Neuronal stem cell (in vitro differentiated cells): ENCODE data around the gene RDM1.

ENCODE experiments used
- DNase-seq: peaks from one replicate; pipeline ENCODE4 v3.0.0-alpha.2; 2013; ENCODE audit warnings: low spot score
- H2AFZ ChIP-seq: one replicate; pipeline ENCODE4 v1.6.1; 2013; ENCODE audit warnings: mild to moderate bottlenecking, low read length, inconsistent platforms
- H2AK5ac ChIP-seq: 2 replicates; pipeline ENCODE4 v1.6.1; 2013; ENCODE audit warnings: low read depth, mild to moderate bottlenecking, inconsistent platforms, low read length, moderate library complexity, mixed read lengths
- H2BK120ac ChIP-seq: 2 replicates; pipeline ENCODE4 v1.6.1; 2013; ENCODE audit warnings: low read depth, mild to moderate bottlenecking, inconsistent platforms, low read length, moderate library complexity, mixed read lengths
- H2BK12ac ChIP-seq: one replicate; pipeline ENCODE4 v1.6.1; 2013; ENCODE audit warnings: low read length, inconsistent platforms
- H2BK15ac ChIP-seq: 2 replicates; pipeline ENCODE4 v1.6.1; 2013; ENCODE audit warnings: mild to moderate bottlenecking, low read length, inconsistent platforms, mixed read lengths
- H2BK5ac ChIP-seq: one replicate; pipeline ENCODE4 v1.6.1; 2013; ENCODE audit warnings: inconsistent platforms, mild to moderate bottlenecking, low read length, moderate library complexity
- H3K14ac ChIP-seq: one replicate; pipeline ENCODE4 v1.6.1; 2013; ENCODE audit warnings: low read length, inconsistent platforms
- H3K18ac ChIP-seq: 2 replicates; pipeline ENCODE4 v1.6.1; 2013; ENCODE audit warnings: low read length, inconsistent platforms
- H3K23ac ChIP-seq: 2 replicates; pipeline ENCODE4 v1.6.1; 2013; ENCODE audit warnings: low read depth, mild to moderate bottlenecking, mixed read lengths, low read length, inconsistent platforms; ENCODE audit not compliant: poor library complexity
- H3K27ac ChIP-seq: replicated peaks from 3 replicates; pipeline ENCODE4 v1.5.1; 2013; ENCODE audit warnings: low read length, inconsistent platforms
- H3K27me3 ChIP-seq, 3 experiments: 2 replicates each; pipeline ENCODE4 v1.6.1; 2013; ENCODE audit warnings: low read length in 3 of 3, mild to moderate bottlenecking in 2 of 3, inconsistent platforms in 1 of 3, low read depth in 1 of 3, mixed read lengths in 1 of 3, moderate library complexity in 1 of 3; ENCODE audit not compliant: control insufficient read depth in 3 of 3, insufficient read depth in 3 of 3
- H3K36me3 ChIP-seq, 2 donors: replicated peaks in 1 of 2; 2 replicates each; pipeline ENCODE4 v1.6.1; 2013; ENCODE audit warnings: low read length in 2 of 2; ENCODE audit not compliant: control insufficient read depth in 2 of 2, insufficient read depth in 2 of 2
- H3K4ac ChIP-seq: 2 replicates; pipeline ENCODE4 v1.6.1; 2013; ENCODE audit warnings: inconsistent platforms, mild to moderate bottlenecking, low read length, moderate library complexity
- H3K4me1 ChIP-seq, 2 donors: 1 replicate in 1 of 2; 2 replicates in 1 of 2; pipeline ENCODE4 v1.6.1; 2013; ENCODE audit warnings: low read length in 2 of 2, low read depth in 1 of 2; ENCODE audit not compliant: control insufficient read depth in 2 of 2, insufficient read depth in 1 of 2
- H3K4me2 ChIP-seq: one replicate; pipeline ENCODE4 v1.6.1; 2013; ENCODE audit warnings: mild to moderate bottlenecking, low read length, inconsistent platforms; ENCODE audit not compliant: insufficient read depth, poor library complexity, severe bottlenecking
- H3K4me3 ChIP-seq, 2 donors: 2 replicates each; pipeline ENCODE4 v1.5.1; 2013; ENCODE audit warnings: low read length in 2 of 2, mild to moderate bottlenecking in 2 of 2, inconsistent platforms in 1 of 2, moderate library complexity in 1 of 2
- H3K79me1 ChIP-seq: one replicate; pipeline ENCODE4 v1.6.1; 2013; ENCODE audit warnings: low read depth, mild to moderate bottlenecking, inconsistent platforms, low read length, moderate library complexity
- H3K9ac ChIP-seq: one replicate; pipeline ENCODE4 v1.6.1; 2013; ENCODE audit warnings: mild to moderate bottlenecking, low read depth, low read length, inconsistent platforms; ENCODE audit not compliant: poor library complexity
- H3K9me3 ChIP-seq, 2 donors: replicated peaks in 1 of 2; 2 replicates each; pipeline versions ENCODE3 to v1.6.1; 2013; ENCODE audit warnings: low read length in 2 of 2, mild to moderate bottlenecking in 2 of 2, inconsistent platforms in 1 of 2, low read depth in 1 of 2, mixed read lengths in 1 of 2, moderate library complexity in 1 of 2; ENCODE audit not compliant: control insufficient read depth in 2 of 2, insufficient read depth in 1 of 2
- H4K8ac ChIP-seq: one replicate; pipeline ENCODE4 v1.6.1; 2013; ENCODE audit warnings: low read depth, mild to moderate bottlenecking, inconsistent platforms, low read length, moderate library complexity
- H4K91ac ChIP-seq: one replicate; pipeline ENCODE4 v1.6.1; 2013; ENCODE audit warnings: low read length, low read depth, mild to moderate bottlenecking, inconsistent platforms; ENCODE audit not compliant: poor library complexity
- WGBS, 2 donors: extraction: QIAGEN DNeasy Blood & Tissue Kit; methylation state at CpG; one replicate each; pipeline ENCODE4 v1.1.7; 2013; ENCODE audit warnings: missing lambda C conversion rate in 2 of 2, mixed read lengths in 1 of 2; ENCODE audit not compliant: insufficient read length in 2 of 2, insufficient replicate concordance in 1 of 2; ENCODE audit errors: extremely low coverage in 2 of 2; 5-methylcytosine and 5-hydroxymethylcytosine counted together

RDM1 gene

GRCh38 chr17:35927714-35928113, 2.9 kb downstream of the RDM1 start:
- Histone ChIP-seq H3K4me3 (no peak overlapping the region), H3K27me3 (no peaks in the 10 kb centered on the region), H3K79me1 (no peaks in the 10 kb centered on the region), H3K4me1 (peaks cover 0 to 7% of the 10 kb centered on the region in 2 donors), H3K14ac (no peak overlapping the region), H3K36me3 (peaks cover 2 to 5% of the 10 kb centered on the region in 2 donors), H2BK12ac (no peak overlapping the region), H3K9ac (no peak overlapping the region), H2AK5ac (no peak overlapping the region), H2BK15ac (no peak overlapping the region), H3K23ac (no peak overlapping the region), H3K4me2 (no peak overlapping the region), H4K91ac (no peak overlapping the region), H3K4ac (no peak overlapping the region), H3K9me3 (no peaks in the 10 kb centered on the region), H2BK5ac (no peak overlapping the region), H2AFZ (no peak overlapping the region), H4K8ac (no peak overlapping the region), H3K18ac (no peak overlapping the region), H3K27ac (no peak overlapping the region), H2BK120ac (no peak overlapping the region)
- DNase-seq = no peak

GRCh38 chr17:35923609-35924114, 6.9 kb downstream of the RDM1 start:
- no peak overlapping the region for H2BK5ac ChIP-seq
- H2AFZ ChIP-seq = no peak overlapping the region
- H3K4me3 ChIP-seq = no peak overlapping the region
- no peak for DNase-seq
- H4K8ac ChIP-seq = no peak overlapping the region
- no peak overlapping the region for H3K27ac ChIP-seq
- no peak overlapping the region for H3K18ac ChIP-seq
- peaks cover 5 to 10% of the 10 kb centered on the region in 2 donors for H3K36me3 ChIP-seq
- no peak overlapping the region for H2BK12ac ChIP-seq
- no peak overlapping the region for H2BK15ac ChIP-seq
- H3K14ac ChIP-seq = no peak overlapping the region
- H3K9ac ChIP-seq = no peak overlapping the region
- H4K91ac ChIP-seq = no peak overlapping the region
- no peak overlapping the region for H3K23ac ChIP-seq
- no peaks in the 10 kb centered on the region for H3K4me1 ChIP-seq
- no CpG with 5 or more reads among the region's 6 CpGs for WGBS, 2 donors
- no peaks in the 10 kb centered on the region for H3K9me3 ChIP-seq
- H3K27me3 ChIP-seq = no peaks in the 10 kb centered on the region
- H2AK5ac ChIP-seq = no peak overlapping the region
- no peak overlapping the region for H2BK120ac ChIP-seq
- no peak overlapping the region for H3K4ac ChIP-seq
- H3K4me2 ChIP-seq = no peak overlapping the region
- H3K79me1 ChIP-seq = no peaks in the 10 kb centered on the region

- H3K9me3 ChIP-seq = peaks cover 0 to 4% of the 10 kb centered on the region in 2 donors
- no peak overlapping the region for H4K8ac ChIP-seq
- no peaks in the 10 kb centered on the region for H3K79me1 ChIP-seq
- H2BK15ac ChIP-seq = no peak overlapping the region
- no peak overlapping the region for H2AFZ ChIP-seq
- H4K91ac ChIP-seq = no peak overlapping the region
- no peak overlapping the region for H3K4me3 ChIP-seq
- H3K4ac ChIP-seq = no peak overlapping the region
- H3K27me3 ChIP-seq = no peaks in the 10 kb centered on the region
- WGBS, 2 donors = no CpG with 5 or more reads among the region's 1 CpG
- H3K9ac ChIP-seq = no peak overlapping the region
- no peak overlapping the region for H2BK5ac ChIP-seq
- no peak overlapping the region for H3K23ac ChIP-seq
- no peak for DNase-seq
- no peaks in the 10 kb centered on the region for H3K4me1 ChIP-seq
- H3K27ac ChIP-seq = no peak overlapping the region
- no peak overlapping the region for H3K18ac ChIP-seq
- no peak overlapping the region for H2AK5ac ChIP-seq
- H3K14ac ChIP-seq = no peak overlapping the region
- no peak overlapping the region for H2BK12ac ChIP-seq
- H3K4me2 ChIP-seq = no peak overlapping the region
- peaks cover 8 to 10% of the 10 kb centered on the region in 2 donors for H3K36me3 ChIP-seq
- no peak overlapping the region for H2BK120ac ChIP-seq
Measured at GRCh38 chr17:35920229-35920628, 10.3 kb downstream of the RDM1 start.

- H3K4me1 ChIP-seq = no peaks in the 10 kb centered on the region
- no peak overlapping the region for H2BK120ac ChIP-seq
- H3K14ac ChIP-seq = no peak overlapping the region
- no peak overlapping the region for H3K4me3 ChIP-seq
- no peak overlapping the region for H3K23ac ChIP-seq
- H4K8ac ChIP-seq = no peak overlapping the region
- no peak overlapping the region for H3K4me2 ChIP-seq
- H2BK15ac ChIP-seq = no peak overlapping the region
- no peak overlapping the region for H3K9ac ChIP-seq
- WGBS, 2 donors = no CpG with 5 or more reads among the region's 3 CpGs
- no peak overlapping the region for H4K91ac ChIP-seq
- no peak overlapping the region for H3K27ac ChIP-seq
- no peak overlapping the region for H3K4ac ChIP-seq
- H2AK5ac ChIP-seq = no peak overlapping the region
- H3K36me3 ChIP-seq = peaks cover 6 to 7% of the 10 kb centered on the region in 2 donors
- H2BK5ac ChIP-seq = no peak overlapping the region
- no peak for DNase-seq
- H3K18ac ChIP-seq = no peak overlapping the region
- H3K27me3 ChIP-seq = no peaks in the 10 kb centered on the region
- H2BK12ac ChIP-seq = no peak overlapping the region
- no peaks in the 10 kb centered on the region for H3K79me1 ChIP-seq
- no peak overlapping the region for H2AFZ ChIP-seq
- H3K9me3 ChIP-seq = peaks cover 0 to 4% of the 10 kb centered on the region in 2 donors
Measured at GRCh38 chr17:35918665-35919064, 11.9 kb downstream of the RDM1 start.
